Stimulated activated CD4-positive, alpha-beta T cell treated with anti-CD3 and anti-CD28 coated beads, Interleukin-1b, Interleukin-23, amount 100 ng/mL, for 24 hours (primary cell): ENCODE results near the gene AP4B1.
A peak's percentile ranks its signal among the peaks of the same experiment; 100 is the strongest.
"Not testable (repeated sequence)": the region's sequence is repeated elsewhere in the genome, so short reads cannot be mapped to it uniquely, and the experiment has no call there.

Experiments used
- DNase-seq, 4 experiments: peaks; one replicate each; pipeline ENCODE4 v3.0.0-alpha.2; 2020; ENCODE audit warnings: low read depth in 4 of 4, low spot score in 1 of 4

AP4B1 gene

GRCh38 chr1:113904674-113905434, at the start of gene AP4B1, which contains the start of gene DCLRE1B:
Gene AP4B1, minus strand, starts transcription at chr1:113904799. Its CDS starts 82 bp downstream, at chr1:113904717.
Gene DCLRE1B, plus strand, starts transcription at chr1:113905326. Its CDS starts 261 bp downstream, at chr1:113905587.
- peak; percentile 87 to 96 (median 91) for DNase-seq

DNA sequence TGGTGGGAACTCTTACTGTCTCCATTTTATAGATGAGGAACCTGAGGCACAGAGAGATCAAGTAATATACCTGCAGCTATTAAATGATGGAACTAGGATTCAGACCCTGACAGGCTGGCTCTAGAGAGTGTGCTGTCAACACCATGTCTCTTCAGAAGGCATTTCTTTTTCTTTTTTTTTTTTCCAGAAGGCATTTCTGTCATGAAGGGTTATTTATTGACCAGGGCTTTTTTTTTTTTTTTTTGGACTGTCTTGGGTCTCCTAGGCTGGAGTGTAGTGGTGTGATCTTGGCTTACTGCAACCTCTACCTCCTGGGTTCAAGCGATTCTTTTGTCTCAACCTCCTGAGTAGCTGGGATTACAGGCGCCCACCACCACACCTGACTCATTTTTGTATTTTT, 47.1 kb upstream of the AP4B1 start:
- no peak for DNase-seq

- DNase-seq: no peak
Measured at GRCh38 chr1:113950908-113951307, 46.3 kb upstream of the AP4B1 start.

DNA sequence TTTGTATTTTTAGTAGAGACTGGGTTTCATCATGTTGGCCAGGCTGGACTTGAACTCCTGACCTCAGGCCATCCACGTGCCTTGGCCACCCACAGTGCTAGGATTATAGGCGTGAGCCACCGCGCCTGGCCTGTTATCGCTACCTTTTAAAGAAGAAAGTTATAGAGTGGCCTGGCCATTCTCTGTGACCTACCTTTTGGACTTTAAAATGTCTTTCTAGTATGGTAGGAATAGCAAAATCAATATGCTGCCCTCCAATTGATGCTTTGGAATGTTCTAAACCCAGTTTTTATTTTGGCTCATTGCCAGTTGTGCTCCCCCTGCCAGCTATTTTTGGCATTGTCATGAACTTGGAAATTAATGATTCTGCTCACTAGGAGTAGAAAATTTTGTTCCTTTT, 44.4 kb upstream of the AP4B1 start:
- DNase-seq: no peak

DNA sequence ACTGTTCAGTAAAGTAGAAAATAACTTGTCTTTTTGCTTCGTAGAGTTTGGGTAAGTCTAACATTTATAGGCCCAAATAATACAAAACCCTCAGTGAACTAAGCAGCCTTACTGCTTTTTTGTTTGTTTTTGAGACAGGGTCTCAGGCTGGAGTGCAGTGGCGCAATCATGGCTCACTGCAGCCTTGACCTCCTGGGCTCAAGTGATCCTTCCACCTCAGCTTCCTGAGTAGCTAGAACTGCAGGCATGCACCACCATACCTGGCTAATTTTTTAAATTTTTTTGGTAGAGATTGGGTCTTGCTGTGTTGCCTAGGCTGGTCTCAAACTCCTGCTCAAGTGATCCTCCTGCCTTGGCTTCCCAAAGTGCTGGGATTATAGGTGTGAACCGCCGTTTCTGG, 43.6 kb upstream of the AP4B1 start:
- not testable (repeated sequence) for DNase-seq

- no peak for DNase-seq
Measured at GRCh38 chr1:113947388-113948107, 42.9 kb upstream of the AP4B1 start.

GRCh38 chr1:113946678-113947387, 42.2 kb upstream of the AP4B1 start:
- no peak for DNase-seq

- no peak for DNase-seq
Measured at GRCh38 chr1:113946112-113946511, 41.5 kb upstream of the AP4B1 start.

DNA sequence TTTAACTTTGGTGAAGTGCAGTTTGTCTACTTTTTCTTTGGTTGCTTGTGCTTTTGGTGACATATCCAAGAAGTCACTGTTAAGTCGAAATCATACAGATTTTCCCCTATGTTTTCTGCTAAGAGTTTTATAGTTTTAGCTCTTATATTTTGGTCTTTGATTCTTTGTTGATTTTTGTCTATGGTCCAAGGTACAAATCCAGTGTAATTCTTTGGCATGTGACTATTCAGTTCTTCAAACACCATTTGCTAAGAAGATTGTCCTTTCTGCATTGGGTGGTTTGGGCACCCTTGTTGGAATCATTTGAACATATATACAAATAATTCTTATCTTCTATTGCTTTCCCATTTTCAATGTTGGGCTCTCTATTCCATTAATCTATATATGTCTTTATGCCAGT, 40.7 kb upstream of the AP4B1 start:
- DNase-seq: no peak

DNA sequence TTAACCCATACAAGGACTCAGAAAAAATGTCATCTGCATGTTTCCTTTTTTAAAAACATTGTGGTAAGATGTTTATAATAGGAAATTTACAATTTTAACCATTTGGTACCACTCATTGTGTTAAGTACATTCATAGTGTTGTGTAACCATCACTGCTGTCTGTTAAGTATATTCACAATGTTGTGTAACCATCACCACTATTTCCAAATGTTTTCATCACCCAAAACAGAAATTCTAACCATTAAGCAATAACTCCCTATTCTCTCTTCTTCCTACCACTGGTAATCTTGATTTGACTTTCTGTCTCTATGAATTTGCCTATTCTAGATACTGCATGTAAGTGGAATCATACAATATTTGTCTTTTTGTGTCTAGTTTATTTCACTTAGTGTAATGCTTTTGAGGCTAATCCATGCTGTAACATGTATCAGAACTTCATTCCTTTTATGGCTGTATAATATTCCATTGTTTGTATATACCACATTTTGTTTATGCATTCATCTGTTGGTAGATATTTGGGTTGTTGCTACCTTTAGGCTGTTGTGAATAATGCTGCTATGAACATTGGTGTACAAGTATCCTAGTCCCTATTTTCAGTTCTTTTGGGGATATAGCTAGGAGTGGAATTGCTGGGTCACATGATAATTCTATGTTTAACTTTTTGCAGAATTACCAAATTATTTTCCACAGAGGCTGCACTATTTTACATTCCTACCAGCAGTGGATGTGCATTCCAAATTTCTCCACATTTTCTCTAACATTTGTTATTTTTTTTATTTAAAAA, 38.6 kb upstream of the AP4B1 start:
- no peak for DNase-seq

GRCh38 chr1:113942527-113942926, 37.9 kb upstream of the AP4B1 start:
- DNase-seq: no peak

GRCh38 chr1:113941245-113941559, 36.6 kb upstream of the AP4B1 start:
- DNase-seq: no peak

GRCh38 chr1:113940365-113941244, 36.0 kb upstream of the AP4B1 start:
- DNase-seq: no peak

DNA sequence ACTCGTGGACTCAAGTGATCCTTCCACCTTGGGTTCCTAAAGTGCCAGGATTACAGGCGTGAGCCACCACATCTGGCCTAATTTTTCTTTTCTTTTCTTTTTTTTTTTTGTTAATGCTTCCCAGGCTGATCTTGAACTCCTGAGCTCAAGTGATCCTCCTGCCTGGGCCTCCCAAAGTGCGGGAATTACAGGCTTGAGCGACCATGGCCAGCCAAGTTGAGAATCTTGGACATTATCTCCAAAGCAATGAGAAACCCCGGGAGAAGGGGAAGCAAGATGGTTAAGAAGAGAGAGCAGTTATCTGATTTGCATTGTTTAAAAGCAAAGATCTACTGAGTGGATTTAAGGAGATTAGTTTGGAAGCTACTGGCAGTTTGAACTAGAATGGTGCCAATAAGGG, 33.6 kb upstream of the AP4B1 start:
- DNase-seq: no peak

DNA sequence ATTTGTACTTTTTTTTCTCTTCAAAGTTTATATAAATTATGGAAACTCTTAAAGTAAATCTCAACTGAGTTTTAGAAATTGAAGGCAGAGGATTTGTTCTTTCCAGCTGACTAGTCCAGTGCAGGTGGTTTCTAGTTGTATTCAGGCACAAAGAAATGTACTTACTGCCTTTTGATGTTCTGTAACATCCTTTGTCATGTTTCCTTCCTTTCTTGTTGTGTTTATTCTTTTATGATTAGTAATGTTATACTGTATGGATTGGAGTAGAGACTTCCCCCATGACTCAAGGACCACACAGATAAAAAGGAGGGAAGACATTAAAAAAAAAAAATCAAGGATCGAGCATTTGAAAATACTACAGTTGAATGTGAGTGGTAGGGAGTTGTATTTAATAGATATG, 32.5 kb upstream of the AP4B1 start:
- no peak for DNase-seq

DNA sequence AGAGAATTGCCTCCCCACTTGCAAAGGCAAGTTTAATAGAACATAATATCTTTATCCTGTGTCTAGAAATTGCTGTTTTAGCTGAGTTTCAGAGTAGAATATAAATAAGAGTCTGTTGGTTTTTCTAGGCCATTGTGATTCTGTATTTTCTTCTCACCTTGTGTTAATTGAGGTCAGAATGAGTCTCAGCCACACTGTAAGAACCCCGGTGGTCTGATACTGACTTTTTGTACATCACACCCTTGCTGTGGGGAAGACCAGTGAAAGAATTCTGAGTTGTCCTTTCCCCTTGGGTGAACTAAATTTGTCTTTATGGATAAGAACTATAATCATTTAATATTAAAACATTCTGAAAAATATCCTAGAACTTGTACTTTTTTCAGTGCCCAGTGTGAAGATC, 31.4 kb upstream of the AP4B1 start:
- DNase-seq: no peak

DNA sequence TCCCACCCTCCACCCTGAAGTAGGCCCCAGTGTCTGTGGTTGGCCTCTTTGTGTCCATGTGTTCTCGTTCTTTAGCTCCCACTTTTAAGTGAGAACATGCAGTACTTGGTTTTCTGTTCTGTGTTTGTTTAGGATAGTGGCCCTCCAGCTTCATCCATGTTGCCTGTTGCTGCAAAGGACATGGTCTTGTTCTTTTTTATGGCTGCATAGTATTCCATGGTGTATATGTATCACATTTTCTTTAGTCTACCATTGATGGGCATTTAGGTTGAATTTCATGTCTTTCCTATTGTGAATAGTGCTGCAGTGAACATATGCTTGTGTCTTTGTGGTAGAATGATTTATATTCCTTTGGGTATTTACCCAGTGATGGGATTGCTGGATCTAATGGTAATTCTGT, 30.6 kb upstream of the AP4B1 start:
- no peak for DNase-seq

- DNase-seq: no peak
Measured at GRCh38 chr1:113934511-113935055, 30.0 kb upstream of the AP4B1 start.

DNA sequence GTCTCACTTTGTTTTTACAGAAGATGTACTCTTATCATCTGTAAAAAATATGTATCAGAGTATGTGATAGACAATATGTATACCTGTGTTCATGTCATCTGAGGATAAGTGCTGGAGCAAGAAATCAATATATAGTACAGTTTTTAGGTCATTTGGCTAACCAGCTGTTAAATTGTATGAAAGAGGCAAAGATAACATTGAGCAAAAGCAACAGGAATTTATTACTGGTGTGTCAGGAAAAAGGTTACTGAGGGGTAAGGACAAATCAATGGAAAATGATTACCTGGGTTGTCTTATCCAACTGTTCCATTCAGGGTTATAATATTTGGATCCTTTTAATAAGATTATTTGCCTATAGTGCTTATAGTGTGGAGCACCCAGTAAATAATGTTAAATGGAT, 29.4 kb upstream of the AP4B1 start:
- no peak for DNase-seq

DNA sequence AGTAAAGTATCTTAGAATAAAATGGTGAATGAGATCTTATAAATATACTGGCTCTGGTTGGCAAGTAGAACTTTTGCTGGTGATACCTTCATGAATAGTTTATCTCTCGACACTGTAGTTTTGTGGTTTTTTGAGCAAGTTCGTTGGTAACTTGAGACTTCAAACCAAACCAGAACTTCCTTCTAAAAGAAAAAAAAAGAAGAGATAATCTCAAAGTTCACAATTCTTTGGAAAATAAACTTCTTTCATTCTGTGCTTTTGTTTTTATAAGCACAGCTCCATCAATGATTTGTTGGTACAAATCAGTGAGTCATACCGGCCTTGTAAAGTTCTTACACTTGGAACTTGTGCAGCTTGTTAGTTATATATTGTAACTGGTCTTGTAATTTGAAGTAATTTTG, 26.9 kb upstream of the AP4B1 start:
- DNase-seq: no peak
